ENCODE measurements around the gene SOAT2. TPM values are rescaled to one million over a fixed set of nuclear protein-coding genes. Genes with fewer than 3 reads are reported as not detected.

Gene SOAT2
- total RNA-seq, 1 donor from 2014 or later = not detected

- H3K27ac Mint-ChIP-seq (ENCODE audit: unreplicated experiment) = no peak overlapping the region
- peaks cover 33% of the 10 kb centered on the region for H3K4me1 Mint-ChIP-seq (ENCODE audit: unreplicated experiment)
- H3K9me3 Mint-ChIP-seq (ENCODE audit: unreplicated experiment) = no peaks in the 10 kb centered on the region
- no peak overlapping the region for H3K4me3 Mint-ChIP-seq (ENCODE audit: unreplicated experiment)
- peaks cover 21% of the 10 kb centered on the region for H3K27me3 Mint-ChIP-seq (ENCODE audit: unreplicated experiment)
- TF ChIP-seq CTCF (IDR thresholded peaks at IDR 0.05; ENCODE audit: unreplicated experiment) = no peak
- H3K36me3 Mint-ChIP-seq (ENCODE audit: low read depth, unreplicated experiment) = peaks cover 15% of the 10 kb centered on the region
- no peak for DNase-seq (ENCODE audit: low spot score)
Observed at GRCh38 chr12:53062977-53063707, 40.1 kb upstream of the SOAT2 start.

GRCh38 chr12:53063708-53064612 lies 39.3 kb upstream of the SOAT2 start:
- no peak for TF ChIP-seq CTCF (IDR thresholded peaks at IDR 0.05; ENCODE audit: unreplicated experiment)
- H3K4me1 Mint-ChIP-seq (ENCODE audit: unreplicated experiment) = peaks cover 33% of the 10 kb centered on the region
- H3K4me3 Mint-ChIP-seq (ENCODE audit: unreplicated experiment) = peak overlapping the region; percentile 37
- H3K36me3 Mint-ChIP-seq (ENCODE audit: low read depth, unreplicated experiment) = peaks cover 14% of the 10 kb centered on the region
- no peak for DNase-seq (ENCODE audit: low spot score)
- H3K27me3 Mint-ChIP-seq (ENCODE audit: unreplicated experiment) = peaks cover 22% of the 10 kb centered on the region
- H3K9me3 Mint-ChIP-seq (ENCODE audit: unreplicated experiment) = no peaks in the 10 kb centered on the region
- peak overlapping the region; percentile 61 for H3K27ac Mint-ChIP-seq (ENCODE audit: unreplicated experiment)

GRCh38 chr12:53064613-53065436 lies 38.5 kb upstream of the SOAT2 start:
- Mint-ChIP-seq H3K27me3 (ENCODE audit: unreplicated experiment) (peaks cover 22% of the 10 kb centered on the region), H3K36me3 (ENCODE audit: low read depth, unreplicated experiment) (peaks cover 14% of the 10 kb centered on the region), H3K9me3 (ENCODE audit: unreplicated experiment) (no peaks in the 10 kb centered on the region), H3K4me1 (ENCODE audit: unreplicated experiment) (peaks cover 33% of the 10 kb centered on the region), H3K27ac (ENCODE audit: unreplicated experiment) (peak overlapping the region; percentile 86), H3K4me3 (ENCODE audit: unreplicated experiment) (peak overlapping the region; percentile 51)
- TF ChIP-seq CTCF (IDR thresholded peaks at IDR 0.05; ENCODE audit: unreplicated experiment) = no peak
- no peak for DNase-seq (ENCODE audit: low spot score)

GRCh38 chr12:53065470-53065869 lies 37.8 kb upstream of the SOAT2 start:
- Mint-ChIP-seq H3K9me3 (ENCODE audit: unreplicated experiment) (no peaks in the 10 kb centered on the region), H3K36me3 (ENCODE audit: low read depth, unreplicated experiment) (peaks cover 18% of the 10 kb centered on the region), H3K4me1 (ENCODE audit: unreplicated experiment) (peaks cover 37% of the 10 kb centered on the region), H3K27me3 (ENCODE audit: unreplicated experiment) (peaks cover 24% of the 10 kb centered on the region), H3K27ac (ENCODE audit: unreplicated experiment) (peak overlapping the region; percentile 86), H3K4me3 (ENCODE audit: unreplicated experiment) (peak overlapping the region; percentile 50)
- no peak for DNase-seq (ENCODE audit: low spot score)
- TF ChIP-seq CTCF (IDR thresholded peaks at IDR 0.05; ENCODE audit: unreplicated experiment) = no peak

Measured in endothelial cell (in vitro differentiated cells).